Activated T-cell treated with anti-CD3 and anti-CD28 coated beads for 24 hours (primary cell): ENCODE results near the gene AAMP.
A peak's percentile ranks its signal among the peaks of the same experiment; 100 is the strongest.

Experiments used
- DNase-seq: peaks from one replicate; pipeline ENCODE4 v3.0.0-alpha.2; 2020; ENCODE audit warnings: low read depth

Gene AAMP

GRCh38 chr2:218293715-218294429 lies 23.9 kb upstream of the AAMP start:
- DNase-seq = no peak

- DNase-seq = peak; percentile 74
These were observed 22.4 kb upstream of the AAMP start, which contains the start of gene TMBIM1 for GRCh38 chr2:218292048-218293014. TSS of gene TMBIM1 (minus strand) at chr2:218292503. CDS start at chr2:218282141, 10,362 bp downstream.

GRCh38 chr2:218291318-218292047 lies 21.5 kb upstream of the AAMP start:
- no peak for DNase-seq

GRCh38 chr2:218290316-218291261 lies 20.7 kb upstream of the AAMP start:
- no peak for DNase-seq

GRCh38 chr2:218289639-218290315 lies 19.8 kb upstream of the AAMP start:
- no peak for DNase-seq

GRCh38 chr2:218286570-218287459 lies 16.9 kb upstream of the AAMP start:
- DNase-seq = peak; percentile 73

GRCh38 chr2:218285604-218286003 lies 15.7 kb upstream of the AAMP start:
- no peak for DNase-seq

GRCh38 chr2:218284106-218284811 lies 14.3 kb upstream of the AAMP start:
- peak; percentile 53 for DNase-seq

- DNase-seq = no peak
These were observed 12.4 kb upstream of the AAMP start for GRCh38 chr2:218282173-218282991.

- DNase-seq = no peak
These were observed 11.5 kb upstream of the AAMP start for GRCh38 chr2:218281449-218281848.

GRCh38 chr2:218280260-218280870 lies 10.4 kb upstream of the AAMP start:
- DNase-seq = no peak

GRCh38 chr2:218278531-218279360 lies 8.8 kb upstream of the AAMP start:
- DNase-seq = no peak

GRCh38 chr2:218277921-218278320 lies 8.0 kb upstream of the AAMP start:
- DNase-seq = no peak

- no peak for DNase-seq
These were observed 7.2 kb upstream of the AAMP start for GRCh38 chr2:218276986-218277755.

GRCh38 chr2:218275371-218276072 lies 5.6 kb upstream of the AAMP start:
- DNase-seq = no peak
